DOHH2 (cell line): ENCODE results near the gene ARNT2.

Experiments used
- H3F3A ChIP-seq: fragments of 200-600 bp; sonication (generic), shearing (Covaris generic); 2 replicates; pipeline ENCODE4 v1.6.0; 2016; ENCODE audit warnings: antibody characterized with exemption, mild to moderate bottlenecking; ENCODE audit not compliant: control insufficient read depth, insufficient read depth
- H3K27ac ChIP-seq: fragments of 200-600 bp; sonication (generic); 2 replicates; pipeline ENCODE4 v1.5.1; 2014; ENCODE audit warnings: low read depth, mild to moderate bottlenecking, low read length, moderate library complexity
- H3K27me3 ChIP-seq: fragments of 200-600 bp; sonication (generic); 2 replicates; pipeline ENCODE4 v1.6.1; 2014; ENCODE audit warnings: mild to moderate bottlenecking, low read length, mixed read lengths; ENCODE audit not compliant: control insufficient read depth
- H3K36me3 ChIP-seq: fragments of 200-600 bp; sonication (generic); 2 replicates; pipeline ENCODE4 v1.6.1; 2014; ENCODE audit warnings: mild to moderate bottlenecking, low read length, moderate library complexity, mixed read lengths; ENCODE audit not compliant: control insufficient read depth
- H3K4me1 ChIP-seq: fragments of 200-600 bp; sonication (generic); 2 replicates; pipeline ENCODE4 v1.6.1; 2014; ENCODE audit warnings: mild to moderate bottlenecking, low read length, mixed read lengths; ENCODE audit not compliant: control insufficient read depth
- H3K4me2 ChIP-seq: fragments of 200-600 bp; sonication (generic); 2 replicates; pipeline ENCODE4 v1.6.0; 2014; ENCODE audit warnings: mild to moderate bottlenecking, low read length, moderate library complexity
- H3K4me3 ChIP-seq: fragments of 200-600 bp; sonication (generic); 2 replicates; pipeline ENCODE4 v1.5.1; 2014; ENCODE audit warnings: mild to moderate bottlenecking, low read length, mixed read lengths
- H3K79me2 ChIP-seq: fragments of 200-600 bp; sonication (generic); 2 replicates; pipeline ENCODE4 v1.6.1; 2014; ENCODE audit warnings: mild to moderate bottlenecking, low read length, mixed read lengths; ENCODE audit not compliant: control insufficient read depth
- H3K9me2 ChIP-seq: fragments of 200-600 bp; sonication (generic); replicated peaks from 2 replicates; pipeline ENCODE4 v1.6.1; 2014; ENCODE audit warnings: mild to moderate bottlenecking, low read length, mixed read lengths; ENCODE audit not compliant: control insufficient read depth
- H3K9me3 ChIP-seq: fragments of 200-600 bp; sonication (generic); 2 replicates; pipeline ENCODE4 v1.6.1; 2014; ENCODE audit warnings: antibody characterized with exemption, low read length, mixed read lengths; ENCODE audit not compliant: control insufficient read depth, insufficient read depth
- H4K20me1 ChIP-seq: fragments of 200-600 bp; sonication (generic); 2 replicates; pipeline ENCODE4 v1.6.0; 2014; ENCODE audit warnings: low read depth, mild to moderate bottlenecking, antibody characterized with exemption, low read length, moderate library complexity; ENCODE audit not compliant: control insufficient read depth, insufficient read depth
- CTCF ChIP-seq: fragments of 200-600 bp; sonication (generic); IDR thresholded peaks from one replicate; pipeline ENCODE4 v1.5.1; 2014; ENCODE audit warnings: antibody characterized with exemption, mild to moderate bottlenecking, low read depth, low read length; ENCODE audit not compliant: poor library complexity, severe bottlenecking
- EZH2phosphoT487 ChIP-seq: fragments of 200-600 bp; sonication (generic); IDR thresholded peaks from 2 replicates; pipeline ENCODE4 v1.6.1; 2017; ENCODE audit warnings: borderline replicate concordance, mild to moderate bottlenecking, antibody characterized with exemption, low read length, moderate library complexity, mixed read lengths

ARNT2 gene

GRCh38 chr15:80614711-80615360, 210.7 kb downstream of the ARNT2 start:
- Histone ChIP-seq H3K4me3 (no peak overlapping the region), H3K27ac (no peak overlapping the region), H3K79me2 (no peaks in the 10 kb centered on the region), H3F3A (no peaks in the 10 kb centered on the region), H3K9me3 (no peaks in the 10 kb centered on the region), H3K36me3 (no peaks in the 10 kb centered on the region), H3K4me1 (no peaks in the 10 kb centered on the region), H4K20me1 (no peaks in the 10 kb centered on the region), H3K4me2 (no peak overlapping the region), H3K9me2 (no peaks in the 10 kb centered on the region), H3K27me3 (no peaks in the 10 kb centered on the region)
- TF ChIP-seq EZH2phosphoT487 (no peak), CTCF (no peak)

DNA sequence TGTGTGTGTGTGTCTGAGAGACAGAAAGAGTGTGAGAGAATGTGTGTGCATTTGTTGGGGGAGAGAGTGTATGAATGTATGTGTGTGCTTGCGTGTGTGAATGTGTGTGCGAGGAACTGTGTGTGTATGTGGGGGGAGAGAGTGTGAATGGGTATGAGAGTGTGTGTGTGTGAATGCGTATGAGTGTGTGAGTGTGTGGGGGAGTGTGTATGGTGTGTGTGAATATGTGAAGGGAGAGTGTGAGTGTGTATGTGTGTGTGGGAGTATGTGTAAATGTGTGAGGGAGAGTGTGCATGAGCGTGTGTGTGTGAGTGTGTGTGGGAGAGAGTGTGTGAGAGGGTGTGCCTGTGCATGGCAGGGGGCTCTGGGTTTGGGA, 211.2 kb downstream of the ARNT2 start:
- no peaks in the 10 kb centered on the region for H3F3A ChIP-seq
- no peaks in the 10 kb centered on the region for H3K9me2 ChIP-seq
- H4K20me1 ChIP-seq, result no peaks in the 10 kb centered on the region
- no peaks in the 10 kb centered on the region for H3K79me2 ChIP-seq
- H3K27me3 ChIP-seq, result no peaks in the 10 kb centered on the region
- no peaks in the 10 kb centered on the region for H3K9me3 ChIP-seq
- no peaks in the 10 kb centered on the region for H3K4me1 ChIP-seq
- TF ChIP-seq EZH2phosphoT487, result no peak
- no peak for TF ChIP-seq CTCF
- H3K36me3 ChIP-seq, result no peaks in the 10 kb centered on the region
- no peak overlapping the region for H3K27ac ChIP-seq
- H3K4me3 ChIP-seq, result no peak overlapping the region
- H3K4me2 ChIP-seq, result no peak overlapping the region

- Histone ChIP-seq H3K4me1 (no peaks in the 10 kb centered on the region), H3K27ac (no peak overlapping the region), H3K4me3 (no peak overlapping the region), H3K27me3 (no peaks in the 10 kb centered on the region), H3K36me3 (no peaks in the 10 kb centered on the region), H3K9me2 (no peaks in the 10 kb centered on the region), H4K20me1 (no peaks in the 10 kb centered on the region), H3F3A (no peaks in the 10 kb centered on the region), H3K79me2 (no peaks in the 10 kb centered on the region), H3K4me2 (no peak overlapping the region), H3K9me3 (no peaks in the 10 kb centered on the region)
- TF ChIP-seq EZH2phosphoT487, result no peak
- no peak for TF ChIP-seq CTCF
Measured at GRCh38 chr15:80615783-80616391, 211.7 kb downstream of the ARNT2 start.
